EH (cell line): ENCODE measurements around the gene BPIFB2.

Source experiments
- DNase-seq: peaks from one replicate; pipeline ENCODE4 v3.0.0-alpha.2; 2015; ENCODE audit warnings: low read depth

Gene BPIFB2

GRCh38 chr20:32986331-32986966, 21.1 kb upstream of the BPIFB2 start:
- no peak for DNase-seq

- DNase-seq, result no peak
These were observed 20.3 kb upstream of the BPIFB2 start for GRCh38 chr20:32987044-32987825.

- DNase-seq, result no peak
These were observed 19.5 kb upstream of the BPIFB2 start for GRCh38 chr20:32988008-32988407.

- DNase-seq, result no peak
These were observed 17.8 kb upstream of the BPIFB2 start for GRCh38 chr20:32989507-32990283.

- no peak for DNase-seq
These were observed 17.1 kb upstream of the BPIFB2 start for GRCh38 chr20:32990426-32990825.

GRCh38 chr20:32991383-32991782, 16.1 kb upstream of the BPIFB2 start:
- no peak for DNase-seq

GRCh38 chr20:32991792-32992641, 15.5 kb upstream of the BPIFB2 start:
- DNase-seq, result no peak

- DNase-seq, result no peak
These were observed 13.9 kb upstream of the BPIFB2 start for GRCh38 chr20:32993496-32994050.

- no peak for DNase-seq
These were observed 11.7 kb upstream of the BPIFB2 start for GRCh38 chr20:32995802-32996201.

GRCh38 chr20:32997431-32997830, 10.1 kb upstream of the BPIFB2 start:
- no peak for DNase-seq

GRCh38 chr20:32999603-33000250, 7.8 kb upstream of the BPIFB2 start:
- no peak for DNase-seq

GRCh38 chr20:33000802-33001466, 6.6 kb upstream of the BPIFB2 start:
- no peak for DNase-seq

- no peak for DNase-seq
These were observed 5.3 kb upstream of the BPIFB2 start for GRCh38 chr20:33002087-33002808.

GRCh38 chr20:33004141-33004751, 3.3 kb upstream of the BPIFB2 start, which contains the start of gene SUN5:
Gene SUN5 (minus strand): TSS chr20:33004433. CDS start chr20:33004340, 93 bp downstream.
- DNase-seq, result no peak

GRCh38 chr20:33005132-33005566, 2.4 kb upstream of the BPIFB2 start:
- DNase-seq, result peak; percentile 4

GRCh38 chr20:33005908-33006775, 1.4 kb upstream of the BPIFB2 start:
- no peak for DNase-seq

- DNase-seq, result no peak
These were observed 628 bp upstream of the BPIFB2 start for GRCh38 chr20:33006776-33007375.
